Kidney epithelial cell (primary cell): ENCODE data around the gene PACSIN1. TPM values are rescaled to one million over a fixed set of nuclear protein-coding genes. Genes with fewer than 3 reads are reported as not detected.

Source experiments
- DNase-seq: peaks from one replicate; pipeline ENCODE4 v3.0.0-alpha.2; 2010; ENCODE audit warnings: low read depth
- H3K27me3 ChIP-seq: 2 replicates; pipeline ENCODE4 v1.6.0; 2011; ENCODE audit warnings: low read length; ENCODE audit not compliant: control insufficient read depth, insufficient read depth
- H3K36me3 ChIP-seq: 2 replicates; pipeline ENCODE4 v1.5.1; 2011; ENCODE audit warnings: low read length; ENCODE audit not compliant: control insufficient read depth, insufficient read depth
- H3K4me3 ChIP-seq: 2 replicates; pipeline ENCODE4 v1.5.1; 2011; ENCODE audit warnings: low read depth, mild to moderate bottlenecking, control low read depth, low read length
- CTCF ChIP-seq: IDR thresholded peaks from 2 replicates; pipeline ENCODE4 v1.5.1; 2011; ENCODE audit warnings: mild to moderate bottlenecking, moderate library complexity, low read length, control low read depth, inconsistent platforms; ENCODE audit not compliant: insufficient read depth, poor library complexity, severe bottlenecking
- total RNA-seq: library from RNA; depleted of rRNA; stranded (reverse); fragments of >200 nt; gene quantifications from 2 replicates; pipeline ENCODE4 v1.2.3, GENCODE V29; 2015

Gene PACSIN1
- total RNA-seq, 1 donor from 2014 or later, result 0.04 TPM

- no peak for DNase-seq
- no peak for TF ChIP-seq CTCF
- no peak overlapping the region for H3K4me3 ChIP-seq
- H3K27me3 ChIP-seq, result no peaks in the 10 kb centered on the region
- H3K36me3 ChIP-seq, result no peaks in the 10 kb centered on the region
These were observed 30.3 kb downstream of the PACSIN1 start for GRCh38 chr6:34496103-34496685.

DNA sequence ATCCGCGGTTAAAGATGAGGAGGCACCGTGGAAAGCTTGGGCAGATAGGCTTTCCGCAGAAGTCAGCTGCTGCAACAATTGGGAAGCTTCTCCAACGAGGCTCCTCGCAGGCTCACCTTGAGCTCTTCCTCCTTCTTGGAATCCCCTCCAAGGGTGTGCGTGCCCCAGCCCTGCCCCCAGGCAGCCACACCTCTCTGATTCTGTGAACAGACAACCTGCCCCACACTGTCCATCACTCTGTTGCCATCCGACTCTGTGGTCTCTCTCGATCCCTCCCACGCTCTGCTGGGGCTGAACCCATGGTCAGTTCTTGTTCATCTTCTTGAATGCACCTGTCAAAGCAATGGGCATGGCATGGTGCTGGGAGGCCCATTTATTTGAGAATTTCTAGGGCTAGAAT is 31.5 kb downstream of the PACSIN1 start:
- Histone ChIP-seq H3K36me3 (no peaks in the 10 kb centered on the region), H3K27me3 (no peaks in the 10 kb centered on the region), H3K4me3 (no peak overlapping the region)
- no peak for DNase-seq
- TF ChIP-seq CTCF, result no peak

GRCh38 chr6:34506718-34507117 is 40.8 kb downstream of the PACSIN1 start:
- no peaks in the 10 kb centered on the region for H3K27me3 ChIP-seq
- TF ChIP-seq CTCF, result no peak
- H3K36me3 ChIP-seq, result no peaks in the 10 kb centered on the region
- no peak overlapping the region for H3K4me3 ChIP-seq
- no peak for DNase-seq

DNA sequence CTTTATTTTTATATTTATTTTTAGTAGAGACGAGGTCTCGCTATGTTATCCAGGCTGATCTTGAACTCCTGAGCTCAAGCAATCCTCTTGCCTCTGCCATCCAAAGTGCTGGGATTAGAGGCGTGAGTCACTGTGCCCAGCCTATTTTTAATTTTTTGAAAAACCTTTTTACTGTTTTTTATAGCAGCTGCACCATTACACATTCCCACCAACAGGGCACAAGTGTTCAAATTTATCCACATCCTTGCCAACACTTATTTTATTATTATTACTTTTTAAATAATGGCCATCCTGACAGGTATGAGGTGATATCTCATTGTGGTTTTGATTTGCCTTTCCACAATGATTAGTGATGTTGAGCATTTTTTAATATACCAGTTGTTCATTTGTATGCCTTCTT is 42.5 kb downstream of the PACSIN1 start:
- DNase-seq, result no peak
- no peaks in the 10 kb centered on the region for H3K36me3 ChIP-seq
- no peak for TF ChIP-seq CTCF
- no peaks in the 10 kb centered on the region for H3K27me3 ChIP-seq
- H3K4me3 ChIP-seq, result no peak overlapping the region

DNA sequence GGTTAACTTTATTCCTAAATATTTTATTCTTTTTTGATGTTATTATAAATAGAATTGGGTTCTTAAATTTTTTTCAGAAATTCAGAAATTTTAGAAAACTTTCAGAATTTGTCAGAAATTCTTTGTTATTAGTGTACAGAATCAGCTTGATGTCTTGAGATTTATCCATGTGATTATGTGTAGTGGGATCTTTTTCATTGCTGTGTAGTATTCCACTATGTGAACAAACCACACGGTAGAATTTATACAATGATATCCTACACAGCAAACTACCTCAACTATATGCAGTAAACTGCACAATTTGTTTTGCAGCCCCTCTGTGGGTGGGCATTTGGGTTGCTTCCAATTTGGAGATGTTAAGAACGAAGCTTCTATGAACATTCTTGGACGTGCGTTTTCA is 43.9 kb downstream of the PACSIN1 start:
- Histone ChIP-seq H3K36me3 (no peaks in the 10 kb centered on the region), H3K4me3 (no peak overlapping the region), H3K27me3 (peaks cover 9% of the 10 kb centered on the region)
- no peak for DNase-seq
- TF ChIP-seq CTCF, result no peak

DNA sequence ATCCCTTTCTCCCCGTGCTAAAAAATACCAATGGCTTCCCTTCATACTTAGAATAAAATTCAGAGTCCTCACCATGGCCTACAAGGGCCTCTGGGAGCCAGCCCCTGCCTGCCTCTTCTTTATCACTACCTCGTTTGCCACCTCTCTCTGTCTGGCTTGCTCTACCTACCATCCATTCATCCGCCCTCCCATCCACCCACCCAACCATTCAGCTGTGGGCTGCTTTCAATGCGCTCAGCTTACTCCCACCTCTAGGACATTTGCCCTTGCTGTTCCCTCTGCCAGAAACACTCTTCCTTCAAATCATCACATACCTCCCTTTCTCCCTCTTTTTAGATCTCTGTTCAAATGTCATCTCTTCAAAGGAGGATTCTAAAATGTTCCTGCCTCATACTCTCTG is 44.4 kb downstream of the PACSIN1 start:
- no peaks in the 10 kb centered on the region for H3K36me3 ChIP-seq
- TF ChIP-seq CTCF, result no peak
- peaks cover 14% of the 10 kb centered on the region for H3K27me3 ChIP-seq
- no peak overlapping the region for H3K4me3 ChIP-seq
- DNase-seq, result no peak
